ENCODE data around the gene UBE3B.

- TF ChIP-seq POLR2A (IDR thresholded peaks at IDR 0.05), result no peak
- TF ChIP-seq CTCF (IDR thresholded peaks at IDR 0.05), result no peak
These were observed 82.2 kb downstream of the UBE3B start for GRCh38 chr12:109559601-109560000.
